Ascending aorta (tissue), 2 donors: Measurements from ENCODE around the gene PPP1R2. TPM values are rescaled to one million over a fixed set of nuclear protein-coding genes. Genes with fewer than 3 reads are reported as not detected.

Experiments
- DNase-seq, 2 donors: peaks; one replicate each; pipeline ENCODE4 v3.0.0-alpha.2; 2019; ENCODE audit warnings: low spot score in 2 of 2
- H3K27ac ChIP-seq, 2 donors: fragments of 200-600 bp; sonication (generic); one replicate each; pipeline ENCODE4 v1.5.1; 2016 to 2017; ENCODE audit warnings: mild to moderate bottlenecking in 1 of 2
- H3K27me3 ChIP-seq: fragments of 200-600 bp; sonication (generic); one replicate; pipeline ENCODE4 v1.5.1; 2017
- H3K36me3 ChIP-seq, 2 donors: fragments of 200-600 bp; sonication (generic); one replicate each; pipeline ENCODE4 v1.5.1; 2016
- H3K4me1 ChIP-seq, 2 donors: fragments of 200-600 bp; sonication (generic); one replicate each; pipeline ENCODE4 v1.5.1; 2016 to 2017; ENCODE audit warnings: mild to moderate bottlenecking in 1 of 2
- H3K4me3 ChIP-seq, 2 donors: fragments of 200-600 bp; sonication (generic); one replicate each; pipeline ENCODE4 v1.5.1; 2016 to 2017; ENCODE audit warnings: mild to moderate bottlenecking in 1 of 2
- H3K9me3 ChIP-seq, 2 donors: fragments of 200-600 bp; sonication (generic); one replicate each; pipeline ENCODE4 v1.5.1; 2016
- intact Hi-C: fragments of 100-400 bp; cut with DNase I; formaldehyde crosslinking; loops from one replicate; pipeline ENCODE4 v1.15.1; 2023
- total RNA-seq: library from RNA; depleted of rRNA; stranded (reverse); fragments of >200 nt; gene quantifications from one replicate; pipeline ENCODE4 v1.1.0, GENCODE V29; 2016
- TF ChIP-seq, protein P1 (sequence below), 3 experiments: fragments of 200-600 bp in 2 of 3; fragments of 450-650 bp in 1 of 3; sonication (generic) in 2 of 3; IDR thresholded peaks; one replicate each; pipeline ENCODE4 v1.5.1; 2016 to 2019; ENCODE audit warnings: antibody characterized with exemption in 3 of 3, mild to moderate bottlenecking in 1 of 3, moderate library complexity in 1 of 3

PPP1R2 gene
- total RNA-seq, 1 donor from 2014 or later: 62.3 TPM

DNA sequence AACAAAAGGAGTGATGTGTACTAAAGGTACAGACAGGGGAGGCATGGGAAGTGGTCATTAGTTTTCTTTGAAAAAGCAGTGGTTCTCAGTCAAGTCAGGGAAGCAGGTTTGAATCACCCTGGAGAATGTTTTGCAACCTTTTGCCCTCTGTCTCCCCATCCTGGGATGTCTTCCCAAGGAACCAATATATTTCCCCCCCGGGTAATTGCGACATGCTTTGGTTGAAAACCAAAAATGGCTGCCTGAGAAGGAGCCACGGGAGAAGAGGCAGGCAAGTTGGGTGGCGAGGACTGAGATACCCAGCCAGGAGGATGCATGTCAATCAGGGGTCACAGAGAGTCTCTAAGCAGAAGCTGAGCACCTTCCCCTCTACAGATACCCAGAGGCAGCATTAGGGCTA, 20.2 kb upstream of the PPP1R2 start:
- Histone ChIP-seq H3K4me1 (no peaks in the 10 kb centered on the region), H3K4me3 (no peak overlapping the region), H3K27me3 (no peaks in the 10 kb centered on the region), H3K9me3 (no peaks in the 10 kb centered on the region), H3K36me3 (no peaks in the 10 kb centered on the region), H3K27ac (no peak overlapping the region)
- DNase-seq: no peak
- intact Hi-C loops: no loop called here
- TF ChIP-seq, protein P1, sequence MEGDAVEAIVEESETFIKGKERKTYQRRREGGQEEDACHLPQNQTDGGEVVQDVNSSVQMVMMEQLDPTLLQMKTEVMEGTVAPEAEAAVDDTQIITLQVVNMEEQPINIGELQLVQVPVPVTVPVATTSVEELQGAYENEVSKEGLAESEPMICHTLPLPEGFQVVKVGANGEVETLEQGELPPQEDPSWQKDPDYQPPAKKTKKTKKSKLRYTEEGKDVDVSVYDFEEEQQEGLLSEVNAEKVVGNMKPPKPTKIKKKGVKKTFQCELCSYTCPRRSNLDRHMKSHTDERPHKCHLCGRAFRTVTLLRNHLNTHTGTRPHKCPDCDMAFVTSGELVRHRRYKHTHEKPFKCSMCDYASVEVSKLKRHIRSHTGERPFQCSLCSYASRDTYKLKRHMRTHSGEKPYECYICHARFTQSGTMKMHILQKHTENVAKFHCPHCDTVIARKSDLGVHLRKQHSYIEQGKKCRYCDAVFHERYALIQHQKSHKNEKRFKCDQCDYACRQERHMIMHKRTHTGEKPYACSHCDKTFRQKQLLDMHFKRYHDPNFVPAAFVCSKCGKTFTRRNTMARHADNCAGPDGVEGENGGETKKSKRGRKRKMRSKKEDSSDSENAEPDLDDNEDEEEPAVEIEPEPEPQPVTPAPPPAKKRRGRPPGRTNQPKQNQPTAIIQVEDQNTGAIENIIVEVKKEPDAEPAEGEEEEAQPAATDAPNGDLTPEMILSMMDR (IDR thresholded peaks at IDR 0.05): no peak

DNA sequence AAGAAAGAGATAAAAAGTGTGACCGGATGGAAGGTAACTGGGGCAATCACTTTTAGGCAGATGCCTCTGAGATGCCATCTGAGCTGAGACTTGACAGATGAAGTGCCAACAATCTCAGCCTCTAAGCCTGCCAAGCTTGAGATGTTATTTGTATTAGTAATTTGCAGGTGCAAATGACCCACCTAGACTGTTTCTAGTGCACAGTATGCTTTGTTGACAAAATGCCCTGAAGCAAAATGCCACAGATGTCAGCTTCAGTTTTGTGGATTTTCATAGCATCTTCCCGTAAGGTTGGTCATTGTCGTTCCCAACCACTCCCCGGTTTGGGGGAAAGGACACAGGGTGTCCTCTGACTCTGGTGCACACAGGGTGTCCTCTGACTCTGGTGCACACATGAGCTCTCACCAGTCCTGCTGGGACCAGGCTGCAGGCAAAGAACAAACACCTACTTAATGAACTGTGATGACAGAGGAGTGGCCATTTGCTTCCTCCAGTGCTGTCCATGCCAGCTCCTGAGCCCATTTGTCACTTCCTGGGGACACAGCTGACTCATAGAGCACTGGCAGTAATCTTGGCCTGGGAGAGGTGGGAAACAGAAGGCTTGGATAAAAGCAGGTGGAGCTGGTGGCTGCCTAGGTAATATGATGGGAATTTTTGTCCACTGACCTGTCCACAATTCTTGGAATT, 16.7 kb upstream of the PPP1R2 start:
- H3K4me3 ChIP-seq: no peak overlapping the region
- intact Hi-C loops: no loop called here
- no peak overlapping the region for H3K27ac ChIP-seq
- H3K36me3 ChIP-seq: no peaks in the 10 kb centered on the region
- H3K4me1 ChIP-seq: no peaks in the 10 kb centered on the region
- TF ChIP-seq, protein P1 (IDR thresholded peaks at IDR 0.05): no peak
- no peaks in the 10 kb centered on the region for H3K9me3 ChIP-seq
- no peaks in the 10 kb centered on the region for H3K27me3 ChIP-seq
- DNase-seq: no peak

DNA sequence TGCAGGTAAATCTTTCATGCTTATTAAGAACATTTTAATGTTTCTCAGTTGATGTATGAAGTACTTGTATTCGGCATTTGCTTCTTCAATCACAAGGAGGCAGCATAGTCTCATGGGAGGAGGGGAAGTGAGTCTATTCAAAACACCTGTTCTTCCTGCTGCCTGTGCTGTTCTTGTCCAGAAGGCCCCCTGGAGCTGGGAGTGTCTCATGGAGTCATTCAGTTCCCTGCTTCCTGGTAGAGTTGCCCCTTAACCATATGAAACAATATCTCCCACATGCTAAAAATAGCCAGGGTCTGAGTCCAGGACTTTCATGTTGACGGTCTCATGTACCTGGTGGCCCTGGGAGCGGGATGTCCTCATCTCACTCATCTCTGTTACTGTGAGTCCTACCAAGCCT, 15.5 kb upstream of the PPP1R2 start:
- H3K4me3 ChIP-seq: no peak overlapping the region
- no peak for DNase-seq
- no peak overlapping the region for H3K27ac ChIP-seq
- H3K4me1 ChIP-seq: no peaks in the 10 kb centered on the region
- TF ChIP-seq, protein P1 (IDR thresholded peaks at IDR 0.05): no peak
- no peaks in the 10 kb centered on the region for H3K36me3 ChIP-seq
- H3K9me3 ChIP-seq: no peaks in the 10 kb centered on the region
- no peaks in the 10 kb centered on the region for H3K27me3 ChIP-seq
- intact Hi-C loops: no loop called here

DNA sequence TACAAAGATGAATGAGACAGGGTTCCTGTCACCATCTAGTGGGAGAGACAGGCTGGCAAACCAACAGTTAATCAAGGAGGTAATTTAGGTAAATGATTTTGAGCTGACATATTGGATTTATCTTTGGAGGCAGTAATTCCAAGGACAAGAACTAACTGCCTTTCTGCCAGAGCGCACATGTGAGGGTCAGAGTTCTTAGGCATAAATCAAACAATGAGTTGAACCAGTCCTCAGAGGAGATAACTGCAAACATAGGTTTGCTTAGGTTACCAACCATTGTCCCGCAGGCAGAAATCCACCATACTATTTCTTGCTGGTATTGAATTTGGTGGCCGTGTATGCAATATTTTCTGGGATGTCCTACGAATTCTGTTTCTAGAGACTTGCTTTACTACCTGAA, 14.2 kb upstream of the PPP1R2 start:
- TF ChIP-seq, protein P1 (IDR thresholded peaks at IDR 0.05): no peak
- no peak for DNase-seq

DNA sequence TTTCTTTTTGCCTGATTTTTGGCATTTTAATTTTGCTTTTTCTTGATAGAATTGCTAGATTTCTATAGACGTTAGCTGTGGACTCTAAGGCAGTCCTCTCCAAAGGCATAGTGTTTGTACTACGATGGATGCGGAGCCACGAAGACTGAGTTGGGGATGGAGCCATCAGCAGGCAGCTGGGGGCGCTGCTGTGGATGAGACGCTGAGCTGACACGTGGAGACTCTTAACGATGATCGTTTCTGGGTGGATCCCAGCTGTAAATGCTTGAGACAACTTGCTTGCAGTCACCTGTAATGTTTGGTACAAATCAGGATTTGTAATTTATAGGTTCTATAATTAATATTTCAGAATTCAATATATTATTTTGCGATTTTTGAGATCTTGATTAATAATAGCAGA, 13.3 kb upstream of the PPP1R2 start:
- intact Hi-C loops: no loop called here
- TF ChIP-seq, protein P1 (IDR thresholded peaks at IDR 0.05): peak in 1 of 3 experiments; percentile 20
- no peaks in the 10 kb centered on the region for H3K4me1 ChIP-seq
- no peaks in the 10 kb centered on the region for H3K9me3 ChIP-seq
- no peak overlapping the region for H3K4me3 ChIP-seq
- H3K27ac ChIP-seq: no peak overlapping the region
- H3K36me3 ChIP-seq: no peaks in the 10 kb centered on the region
- no peaks in the 10 kb centered on the region for H3K27me3 ChIP-seq
- DNase-seq: no peak

More for the DNA sequence above, 14.2 kb upstream of the PPP1R2 start:
- Histone ChIP-seq H3K27ac (no peak overlapping the region), H3K27me3 (no peaks in the 10 kb centered on the region), H3K36me3 (no peaks in the 10 kb centered on the region), H3K9me3 (no peaks in the 10 kb centered on the region), H3K4me1 (no peaks in the 10 kb centered on the region), H3K4me3 (no peak overlapping the region)
- intact Hi-C loops: no loop called here

DNA sequence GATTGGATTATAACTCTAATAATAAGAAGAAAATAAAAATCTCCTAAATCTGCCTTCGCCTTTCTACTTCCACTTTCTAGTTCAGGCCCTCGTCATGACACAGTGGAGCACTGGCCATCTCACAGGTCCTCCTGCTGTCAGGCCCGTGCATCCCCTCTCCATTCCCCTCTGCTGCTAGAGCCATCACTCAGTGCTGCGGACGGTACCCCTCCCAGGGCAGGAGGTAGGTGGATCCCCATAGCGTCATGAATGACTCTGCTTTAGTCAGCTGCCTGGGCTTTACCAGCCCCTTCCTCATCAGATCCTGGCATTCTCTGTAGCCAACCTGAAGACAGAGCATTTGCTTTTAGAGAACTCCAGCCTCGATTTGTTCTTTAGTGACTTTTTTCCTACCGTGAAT, 12.0 kb upstream of the PPP1R2 start:
- Histone ChIP-seq H3K36me3 (no peaks in the 10 kb centered on the region), H3K4me1 (no peaks in the 10 kb centered on the region), H3K27me3 (no peaks in the 10 kb centered on the region), H3K4me3 (no peak overlapping the region), H3K9me3 (no peaks in the 10 kb centered on the region), H3K27ac (no peak overlapping the region)
- intact Hi-C loops: no loop called here
- DNase-seq: no peak
- TF ChIP-seq, protein P1 (IDR thresholded peaks at IDR 0.05): no peak
